GM20431 (cell line): ENCODE data around the gene MAFF.
"Not testable (repeated sequence)": the region's sequence is repeated elsewhere in the genome, so short reads cannot be mapped to it uniquely, and the experiment has no call there.

ENCODE experiments used
- in situ Hi-C: fragments of 300-500 bp; cut with MseI, MboI; formaldehyde crosslinking; loops from one replicate; pipeline ENCODE4 v1.15.0; 2020; ENCODE audit warnings: low sequenced_read_pairs; ENCODE audit not compliant: unreplicated experiment

Gene MAFF

DNA sequence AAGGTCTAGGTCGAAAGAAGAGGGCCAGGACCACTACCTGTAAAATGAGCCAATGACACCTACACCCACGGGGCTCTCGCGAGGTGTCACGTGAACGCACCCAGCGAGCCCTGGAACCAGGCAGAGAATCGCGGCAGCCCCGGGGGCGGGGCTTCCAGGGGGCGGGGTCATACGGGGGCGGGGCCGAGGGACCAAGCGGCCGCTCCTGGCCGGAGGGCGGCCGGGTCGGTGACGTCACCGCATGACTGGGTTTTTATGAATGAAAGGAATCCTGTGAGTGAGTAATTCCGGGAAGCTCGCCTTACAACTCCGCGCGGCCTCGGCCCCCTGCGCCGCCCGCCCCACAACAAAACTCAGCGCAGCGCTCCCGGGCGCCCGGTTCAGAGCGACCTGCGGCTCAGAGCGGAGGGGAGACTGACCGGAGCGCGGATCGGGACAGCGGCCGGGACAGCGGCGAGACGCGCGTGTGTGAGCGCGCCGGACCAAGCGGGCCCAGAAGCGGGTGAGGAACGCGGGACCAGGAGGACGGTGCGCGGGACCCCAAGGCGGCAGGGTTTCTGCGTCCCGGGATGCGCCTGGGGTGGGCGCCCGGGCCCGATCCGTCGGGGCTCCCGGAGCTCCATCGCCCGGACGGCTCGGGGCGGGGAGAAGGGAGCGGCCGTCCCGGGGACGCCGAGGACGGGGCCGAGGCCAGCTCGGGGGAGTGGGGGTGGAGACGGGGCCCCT, at the start of gene MAFF:
Gene MAFF (plus strand): TSS at position 284 of the 726 bp plus-strand sequence. CDS start 11,860 bp downstream, outside the sequence.
- in situ Hi-C loops, result no loop called here

DNA sequence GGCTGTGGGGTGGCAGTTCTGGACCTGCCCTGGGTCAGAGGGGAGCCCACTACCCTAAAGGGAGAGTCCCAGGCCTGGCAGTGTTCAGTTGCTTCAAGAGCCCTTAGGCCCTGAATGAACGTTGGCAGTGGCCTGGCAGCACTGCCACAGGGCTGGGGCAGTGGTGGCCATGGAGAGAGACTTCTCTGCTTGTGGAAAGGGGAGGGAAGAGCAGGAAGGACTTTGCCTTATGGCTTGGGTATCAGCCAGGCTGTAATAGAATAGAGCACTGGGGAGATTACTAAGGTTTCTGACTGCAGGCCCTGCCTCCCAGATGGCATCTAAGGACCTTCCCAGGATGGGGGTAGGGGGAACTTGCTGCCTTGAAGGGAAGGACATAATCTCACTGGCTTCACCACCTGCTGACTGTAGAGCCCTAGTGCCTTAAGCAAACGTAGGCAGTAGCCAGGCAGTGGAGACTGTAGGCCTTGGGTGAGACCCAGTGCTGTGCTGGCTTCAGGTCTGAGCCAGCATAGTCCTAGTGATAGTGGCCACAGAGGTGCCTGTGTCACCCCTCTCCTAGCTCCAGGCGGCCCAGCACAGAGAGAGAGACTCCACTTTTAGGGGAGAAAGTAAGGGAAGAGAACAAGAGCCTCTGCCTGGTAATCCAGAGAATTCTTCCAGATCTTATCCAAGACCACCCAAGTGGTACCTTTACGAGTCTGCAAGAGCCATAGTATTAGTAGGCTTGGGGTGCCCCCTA, 47.8 kb upstream of the MAFF start:
- in situ Hi-C loops, result no loop called here

DNA sequence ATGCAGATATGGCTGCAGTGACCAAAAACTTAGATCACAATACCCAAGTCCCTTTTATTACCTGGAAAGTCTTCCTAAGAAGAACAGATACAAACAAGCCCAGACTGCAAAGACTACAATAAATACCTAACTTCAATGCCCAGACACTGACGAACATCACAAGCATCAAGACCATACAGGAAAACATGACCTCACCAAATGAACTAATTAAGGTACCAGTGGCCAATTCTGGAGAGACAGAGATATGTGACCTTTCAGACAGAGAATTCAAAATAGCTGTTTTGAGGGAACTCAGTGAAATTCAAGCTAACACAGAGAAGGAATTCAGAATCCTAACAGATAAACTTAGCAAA, 47.3 kb upstream of the MAFF start:
- in situ Hi-C loops, result not testable (repeated sequence)

DNA sequence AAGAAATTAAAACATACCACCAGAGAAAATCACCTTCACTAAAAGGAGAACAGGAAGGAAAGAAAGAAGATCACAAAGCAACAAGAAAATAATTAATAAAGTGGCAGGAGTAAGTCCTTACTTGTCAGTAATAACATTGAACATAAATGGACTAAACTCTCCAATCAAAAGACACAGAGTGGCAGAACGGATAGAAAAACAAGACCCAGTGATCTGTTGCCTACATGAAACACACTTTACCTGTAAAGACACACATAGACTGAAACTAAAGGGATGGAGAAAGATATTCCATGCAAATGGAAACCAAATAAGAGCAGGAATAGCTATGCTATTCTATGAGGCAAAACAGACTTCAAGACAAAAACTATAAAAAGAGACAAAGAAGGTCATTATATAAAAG, 46.1 kb upstream of the MAFF start:
- in situ Hi-C loops, result no loop called here

DNA sequence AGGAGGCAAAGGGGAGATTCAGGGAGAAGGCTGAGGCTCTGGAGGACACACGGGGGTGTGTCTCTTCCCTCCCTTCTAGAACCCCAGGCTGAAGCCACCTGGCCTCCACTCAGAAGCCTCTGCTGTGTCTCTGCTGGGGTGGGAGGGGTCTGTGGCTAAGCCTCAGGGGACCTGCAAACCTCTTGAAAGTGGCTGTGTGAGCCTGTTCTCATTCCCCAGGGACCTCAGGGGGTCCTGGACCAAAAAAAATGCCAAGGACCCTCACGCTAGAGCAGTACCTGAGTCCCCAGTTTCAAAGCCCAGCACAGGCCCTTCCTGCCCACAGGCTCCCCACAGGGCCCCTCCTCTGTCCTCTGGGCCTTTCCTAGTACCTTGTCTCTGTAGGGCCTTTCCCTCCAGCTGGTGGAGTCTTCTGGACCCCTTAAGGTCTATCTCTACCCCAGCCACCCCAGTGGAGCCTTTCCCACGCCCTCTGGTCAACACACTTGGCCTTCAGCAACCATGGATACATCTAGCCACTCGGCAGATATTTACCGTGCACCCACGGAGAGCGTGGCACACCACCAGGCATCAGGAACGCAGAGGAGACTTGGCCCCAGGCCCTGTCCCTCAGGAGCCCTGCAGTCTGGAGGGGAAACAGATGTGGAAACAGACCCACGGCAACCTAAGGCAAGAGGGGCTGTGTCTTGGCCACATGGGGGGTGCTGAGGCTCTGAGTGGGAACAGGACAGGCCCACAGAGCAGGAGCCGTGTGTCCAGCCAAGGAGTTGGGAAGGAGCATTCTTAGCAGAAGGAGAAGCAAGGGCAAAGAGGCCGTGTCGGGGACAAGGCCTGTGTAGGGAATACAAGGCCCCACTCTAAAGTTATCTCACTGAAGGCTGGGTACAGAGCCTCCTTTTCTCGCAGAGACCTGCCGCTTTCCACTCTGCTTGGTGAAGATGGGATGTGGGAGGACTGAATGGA, 38.6 kb upstream of the MAFF start:
- in situ Hi-C loops, result no loop called here

DNA sequence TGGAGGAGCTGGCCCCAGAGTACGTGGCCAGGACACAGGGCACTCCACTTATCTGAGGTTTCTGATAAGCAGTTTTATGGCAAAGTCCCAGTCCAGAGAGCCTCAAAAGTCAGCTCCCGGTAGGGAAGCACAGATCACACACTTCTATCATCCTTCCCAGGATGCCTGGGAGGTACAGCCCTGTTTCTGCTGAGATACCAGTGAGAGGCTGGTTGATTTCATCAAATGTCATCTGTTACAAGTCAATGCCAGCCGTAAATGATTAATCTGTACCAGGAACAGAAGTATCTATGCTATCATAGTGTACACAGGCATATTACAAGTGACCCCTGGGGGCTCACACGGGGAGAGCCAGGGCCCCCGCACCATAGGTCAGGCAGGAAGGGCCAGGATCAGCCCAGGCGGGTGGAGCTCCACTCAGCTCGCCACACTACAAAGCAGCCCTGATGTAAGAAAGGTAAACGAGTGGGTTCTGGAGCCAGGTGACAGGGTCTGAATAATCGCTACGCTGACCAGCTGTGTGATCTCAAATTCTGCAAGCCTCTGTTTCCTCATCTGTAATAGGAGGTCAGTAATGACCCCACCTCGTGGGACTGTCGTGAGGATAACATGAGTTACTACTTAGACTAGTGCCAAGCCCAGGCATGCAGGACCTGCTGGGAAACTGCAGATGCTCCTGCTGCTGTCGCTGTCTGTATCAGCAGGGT, 37.8 kb upstream of the MAFF start:
- in situ Hi-C loops, result no loop called here

DNA sequence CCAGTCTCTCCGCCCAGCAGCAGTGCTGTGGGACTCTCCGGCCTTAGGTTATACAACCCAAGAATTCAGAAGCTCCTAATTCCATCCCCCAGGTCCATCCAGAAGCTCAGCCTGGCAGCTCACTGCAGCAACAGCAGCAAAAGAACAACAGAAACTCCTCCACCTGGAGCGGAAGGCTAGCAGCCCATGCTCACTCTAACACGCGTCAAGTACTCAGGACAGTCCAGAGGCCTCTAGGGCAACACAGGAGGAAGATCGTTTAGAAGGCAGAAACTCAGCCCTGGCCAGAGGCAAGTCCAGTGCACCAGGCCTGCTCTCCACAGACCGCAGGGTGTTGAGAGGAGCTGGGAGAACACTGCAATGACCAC, 37.3 kb upstream of the MAFF start:
- in situ Hi-C loops, result no loop called here

DNA sequence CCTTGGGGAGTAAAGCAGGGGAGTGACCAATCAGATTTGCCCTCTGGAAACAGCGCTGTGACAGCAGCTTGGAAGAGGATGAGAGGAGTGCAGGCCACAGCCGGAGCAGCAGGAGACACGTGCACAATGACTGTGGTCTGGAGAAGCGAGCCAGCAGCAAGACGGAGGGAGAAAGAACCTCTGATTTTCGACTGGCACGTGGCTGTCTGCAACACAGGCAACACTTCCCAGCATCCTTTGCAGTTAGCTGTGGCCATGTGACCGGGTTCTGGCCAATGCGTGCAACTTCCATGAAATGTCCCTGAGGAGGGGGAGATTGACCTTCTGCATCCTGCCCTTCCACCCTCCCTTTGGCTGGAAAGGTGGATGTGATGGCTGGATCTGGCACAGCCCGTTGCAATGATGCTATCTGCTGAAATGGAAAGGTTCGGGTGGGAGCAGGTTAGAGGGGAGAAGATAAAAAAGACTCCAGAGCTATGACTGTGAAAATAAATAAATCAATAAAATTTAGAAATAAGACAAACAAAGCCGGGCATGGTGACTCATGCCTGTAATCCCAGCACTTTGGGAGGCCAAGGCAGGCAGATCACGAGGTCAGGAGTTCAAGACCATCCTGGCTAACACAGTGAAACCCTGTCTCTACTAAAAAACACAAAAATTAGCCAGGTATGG, 35.7 kb upstream of the MAFF start:
- in situ Hi-C loops, result no loop called here

DNA sequence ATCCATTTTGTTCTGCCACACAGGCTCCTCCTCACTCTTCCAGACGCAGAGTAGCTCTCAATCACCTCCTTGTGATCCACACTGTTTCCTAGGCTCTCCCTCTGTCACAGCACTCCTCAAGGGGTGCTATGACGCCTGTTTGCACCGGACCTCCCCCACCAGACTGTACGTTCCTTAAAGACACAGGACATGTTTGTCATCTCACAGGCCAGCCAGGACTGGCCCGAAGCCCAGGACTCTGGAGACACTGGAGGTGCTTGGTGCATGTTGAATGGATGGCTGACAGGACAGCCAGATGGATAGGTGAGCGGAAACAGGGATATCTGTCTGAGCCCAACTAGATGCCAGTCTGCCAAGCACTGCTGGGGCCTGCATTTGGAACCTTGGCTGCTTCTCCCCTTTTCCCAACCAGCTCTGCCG, 33.8 kb upstream of the MAFF start:
- in situ Hi-C loops, result no loop called here

DNA sequence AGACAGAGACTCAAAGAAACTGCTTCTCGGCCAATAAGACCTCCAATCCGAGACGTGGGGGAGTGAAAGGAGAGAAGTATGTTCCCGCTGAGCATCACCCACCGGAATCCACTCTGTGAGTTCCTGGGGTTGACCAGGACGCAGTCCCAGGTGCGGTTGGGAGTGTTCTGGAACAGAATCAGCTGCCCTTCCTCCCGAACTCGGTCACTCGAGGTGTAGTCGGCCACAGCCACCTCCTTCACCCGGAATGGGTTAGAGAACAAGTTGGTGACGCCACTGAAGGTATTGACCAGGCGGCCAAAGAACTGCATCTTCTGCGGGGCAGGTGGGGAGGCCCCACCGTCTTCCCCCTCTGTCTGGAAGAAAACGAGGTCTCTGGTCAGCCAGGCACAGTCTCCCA, 32.7 kb upstream of the MAFF start:
- in situ Hi-C loops, result no loop called here

DNA sequence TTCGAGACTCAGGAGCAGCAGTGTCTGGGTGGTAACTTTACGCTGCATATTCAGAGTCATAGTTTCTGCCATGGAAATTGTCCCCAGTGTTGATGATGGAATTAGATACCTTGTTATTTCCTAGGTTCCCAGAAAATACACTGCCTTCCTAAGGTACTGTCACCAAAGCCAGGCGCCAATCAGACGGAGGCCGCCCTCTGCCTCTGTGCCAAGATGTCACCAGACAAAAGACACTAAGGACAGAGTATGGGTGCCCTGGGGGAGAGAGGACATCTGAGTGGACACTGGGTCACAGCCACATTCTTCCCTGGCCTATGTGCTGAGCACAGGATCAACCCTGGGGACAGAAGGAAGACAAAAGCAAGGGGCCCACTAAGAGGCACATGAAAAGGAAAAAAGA, 31.3 kb upstream of the MAFF start:
- in situ Hi-C loops, result no loop called here

DNA sequence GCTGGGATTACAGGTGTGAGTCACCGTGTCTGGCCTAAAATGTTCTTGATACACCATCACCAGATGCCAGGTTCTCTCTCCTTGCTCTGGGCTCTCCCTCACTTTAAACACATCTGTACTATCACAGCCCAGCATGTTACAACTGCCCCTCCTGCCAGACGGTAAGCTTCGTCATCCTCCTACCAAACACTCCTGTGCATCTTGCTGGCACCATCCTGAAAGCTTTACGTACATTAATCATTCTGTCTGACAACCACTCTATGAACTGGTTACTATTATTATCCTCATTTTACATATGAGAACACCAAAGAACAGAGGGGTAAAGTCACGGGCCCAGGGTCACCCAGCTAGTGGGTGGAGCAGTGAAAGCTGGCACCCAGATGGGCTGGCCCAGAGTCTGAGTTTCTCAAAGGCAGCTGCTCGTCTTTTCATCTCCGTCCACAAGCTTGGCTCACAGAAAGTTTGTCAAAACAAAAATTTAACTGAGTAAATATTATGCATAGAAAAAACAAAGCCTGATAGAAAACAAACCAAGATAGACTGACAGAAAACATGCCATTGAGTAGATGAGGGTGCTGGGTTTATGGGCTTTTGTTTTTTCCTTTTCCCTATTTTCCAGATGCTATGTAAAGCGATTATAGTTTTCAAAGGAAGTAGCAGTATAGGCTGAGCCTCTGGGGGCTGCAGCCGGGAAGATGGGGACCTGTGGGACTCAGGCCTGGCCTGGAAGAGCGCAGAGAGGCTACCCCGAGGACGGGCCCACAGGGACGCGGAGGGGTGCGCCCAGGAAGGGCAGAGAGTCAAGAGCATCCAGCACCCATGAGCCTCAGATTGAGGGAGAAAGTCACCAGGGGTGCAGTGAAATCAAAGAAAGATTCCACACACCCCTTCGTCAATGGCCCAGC, 29.6 kb upstream of the MAFF start:
- in situ Hi-C loops, result no loop called here

DNA sequence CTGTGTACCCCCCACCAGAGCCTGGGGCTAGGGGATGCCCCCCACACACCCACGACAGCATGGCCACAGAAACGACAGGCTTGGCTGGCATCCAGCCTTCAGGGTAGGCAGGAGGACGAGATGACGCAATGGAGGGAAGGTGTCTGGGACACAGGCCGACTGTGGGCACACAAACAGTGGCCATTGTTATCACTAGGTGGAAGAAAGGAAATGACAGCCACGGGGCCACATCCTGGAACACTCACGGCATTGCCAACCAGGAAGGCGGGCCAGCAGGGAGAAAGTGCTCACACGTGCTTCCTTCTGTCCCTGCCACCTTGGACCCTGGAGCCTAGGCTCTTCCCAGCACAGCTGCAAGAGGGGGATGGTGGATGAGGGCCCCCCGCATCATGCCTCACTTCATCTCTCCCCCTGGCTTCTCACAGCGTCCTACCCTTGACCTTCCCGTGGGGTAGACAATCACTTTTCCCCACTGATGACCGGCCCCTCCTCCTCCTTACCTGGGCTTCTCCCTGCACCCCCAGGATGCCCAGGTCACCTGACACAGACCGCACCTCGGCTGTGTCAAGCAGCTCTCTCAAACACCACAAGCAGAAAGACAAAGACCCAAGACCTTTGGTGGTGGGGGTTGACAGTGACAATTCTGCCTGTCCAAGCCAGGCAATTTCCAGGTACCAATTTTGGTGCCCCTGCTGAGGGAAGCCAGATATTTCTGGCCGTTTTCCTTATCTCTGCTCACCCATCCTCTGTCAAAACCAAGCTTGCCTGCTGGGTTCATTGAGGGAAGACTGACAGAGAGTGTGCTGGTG, 28.8 kb upstream of the MAFF start:
- in situ Hi-C loops, result no loop called here

DNA sequence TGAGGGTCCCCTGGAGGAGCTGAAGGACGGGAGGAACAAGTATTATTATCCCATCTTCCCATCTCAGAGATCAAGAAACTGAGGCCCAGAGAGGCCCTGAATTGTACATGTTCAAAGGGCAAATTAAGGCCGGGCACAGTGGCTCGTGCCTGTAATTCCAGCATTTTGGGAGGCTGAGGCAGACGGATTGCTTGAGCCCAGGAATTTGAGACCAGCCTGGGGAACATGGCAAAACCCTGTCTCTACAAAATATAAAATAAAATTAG, 28.2 kb upstream of the MAFF start:
- in situ Hi-C loops, result no loop called here

DNA sequence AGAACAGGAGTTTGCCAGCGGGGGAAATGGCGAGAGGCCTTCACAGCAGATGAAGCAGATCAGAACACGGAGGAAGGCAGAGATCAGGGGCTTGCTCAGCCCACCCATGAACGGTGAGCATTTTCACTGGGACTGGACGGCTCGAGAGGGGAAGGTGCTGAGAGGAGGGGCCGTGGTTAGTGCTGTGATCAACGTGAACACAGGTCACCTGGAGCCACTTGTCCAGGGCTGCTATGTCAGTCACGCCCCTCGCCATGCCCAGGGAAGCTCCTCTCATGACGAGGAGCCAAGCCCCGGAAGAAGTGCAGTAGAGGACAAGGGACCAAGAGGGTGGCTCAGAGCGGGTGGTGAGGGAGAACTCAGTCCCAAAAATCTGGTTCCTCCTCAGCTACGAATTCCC, 27.2 kb upstream of the MAFF start:
- in situ Hi-C loops, result no loop called here

DNA sequence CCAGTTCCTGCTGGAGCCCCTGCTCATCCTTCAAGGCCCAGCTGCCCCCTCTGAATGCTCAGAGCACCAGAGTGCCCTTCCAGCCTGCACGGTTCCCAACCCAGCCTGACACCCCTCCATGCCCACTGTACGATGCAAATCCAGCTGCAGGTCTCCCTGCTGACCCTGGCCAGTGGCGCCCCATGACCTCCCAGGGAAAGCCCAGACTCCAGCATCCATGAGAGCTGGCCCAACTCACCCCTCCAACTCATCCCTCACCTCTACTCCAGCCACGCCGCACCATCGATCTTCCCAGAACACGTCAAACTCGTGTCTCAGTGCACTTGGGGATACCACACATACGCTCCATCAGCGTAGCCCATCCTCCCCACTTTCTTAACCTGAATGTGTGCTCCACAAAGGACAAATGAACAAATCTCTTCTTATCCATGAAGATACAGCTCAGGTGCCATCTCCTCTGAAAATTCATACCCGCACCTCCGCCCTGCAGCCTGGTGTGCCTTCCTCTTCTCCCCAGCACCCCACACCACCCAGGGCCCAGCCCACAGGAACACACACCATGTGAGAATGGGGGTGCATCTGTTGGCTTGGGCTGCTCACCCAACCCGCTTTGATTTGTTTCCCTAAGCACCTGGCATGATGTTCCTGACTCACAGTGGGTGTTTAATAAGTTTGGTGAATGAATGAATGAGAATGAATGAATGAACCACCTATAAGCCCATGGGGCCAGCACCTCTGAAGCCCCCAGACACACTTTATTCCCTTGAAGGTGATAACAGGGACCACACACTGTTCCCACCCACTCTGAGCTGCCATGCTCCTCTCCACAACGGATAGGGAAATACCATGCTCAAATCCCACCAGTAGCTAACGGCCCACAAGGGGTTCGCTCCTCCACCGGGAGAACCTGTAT, 26.3 kb upstream of the MAFF start:
- in situ Hi-C loops, result no loop called here

DNA sequence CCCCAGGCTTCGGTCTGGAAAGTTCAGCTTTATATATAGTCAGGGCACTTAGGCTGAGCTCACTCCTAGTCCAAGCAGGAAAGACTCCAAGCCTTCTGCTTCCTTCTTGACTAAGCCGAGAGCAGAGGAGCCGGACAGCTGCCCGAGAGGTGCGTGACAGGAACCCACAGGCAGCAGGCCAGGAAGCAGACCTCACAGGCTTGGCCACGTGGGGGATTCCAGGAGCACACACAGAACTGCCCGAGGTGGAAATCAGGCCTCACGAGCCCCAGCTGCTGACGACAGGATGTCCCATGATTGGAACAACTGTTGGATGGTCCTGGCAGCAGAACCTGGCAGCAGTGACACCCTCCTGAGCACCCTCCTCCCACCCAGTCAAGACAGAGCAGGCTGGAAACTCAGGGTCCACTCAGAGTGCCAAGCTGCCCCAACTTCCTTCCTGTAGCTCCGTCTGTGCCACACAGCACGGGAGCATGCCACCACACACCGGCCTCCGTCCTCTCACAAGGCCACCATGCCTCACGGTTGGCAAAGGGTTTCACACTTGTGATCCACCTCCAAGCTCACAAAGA, 25.5 kb upstream of the MAFF start:
- in situ Hi-C loops, result no loop called here
